Thyroid gland (tissue), 4 donors: ENCODE data around the gene ZCWPW1.

Experiments
- POLR2A ChIP-seq, 2 donors: fragments of 450-650 bp; IDR thresholded peaks; one replicate each; pipeline ENCODE4 v1.6.1; 2017; ENCODE audit warnings: antibody characterized with exemption in 2 of 2, mild to moderate bottlenecking in 2 of 2, moderate library complexity in 1 of 2
- TF ChIP-seq, protein P1 (sequence below), 6 experiments: fragments of 200-600 bp in 3 of 6; fragments of 450-650 bp in 3 of 6; sonication (generic) in 3 of 6; IDR thresholded peaks; one replicate each; pipeline ENCODE4 v1.5.1; 2016 to 2019; ENCODE audit warnings: antibody characterized with exemption in 6 of 6, mild to moderate bottlenecking in 2 of 6, inconsistent platforms in 1 of 6, moderate library complexity in 1 of 6

DNA sequence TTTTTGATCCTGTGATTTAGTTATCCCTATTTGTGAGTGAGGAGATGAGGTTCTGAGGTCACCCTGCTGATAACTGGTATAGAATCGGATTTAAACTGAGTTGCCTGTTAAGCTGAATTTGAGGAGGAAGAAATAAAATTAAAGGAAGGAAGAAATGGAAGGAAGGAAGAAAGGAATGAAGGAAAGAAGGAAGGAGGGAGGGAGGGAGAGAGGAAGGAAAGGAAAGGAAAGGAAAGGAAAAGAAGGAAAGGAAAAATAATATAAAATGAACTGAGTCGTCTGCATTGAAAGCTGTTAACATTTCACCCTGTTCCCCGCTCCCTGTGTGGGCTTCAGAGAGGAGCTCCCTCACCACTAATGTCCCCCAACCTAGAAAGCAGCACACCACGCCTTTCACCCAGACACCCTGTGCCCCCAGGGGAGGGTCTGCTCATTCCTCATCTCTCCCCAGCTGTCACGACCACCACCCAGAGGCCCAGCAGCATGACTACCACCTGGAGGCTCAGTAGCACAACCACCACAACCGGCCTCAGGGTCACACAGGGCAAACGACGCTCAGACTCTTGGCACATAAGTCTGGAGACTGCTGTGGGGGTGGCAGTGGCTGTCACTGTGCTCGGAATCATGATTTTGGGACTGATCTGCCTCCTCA is 38.9 kb downstream of the ZCWPW1 start:
- TF ChIP-seq, protein P1, sequence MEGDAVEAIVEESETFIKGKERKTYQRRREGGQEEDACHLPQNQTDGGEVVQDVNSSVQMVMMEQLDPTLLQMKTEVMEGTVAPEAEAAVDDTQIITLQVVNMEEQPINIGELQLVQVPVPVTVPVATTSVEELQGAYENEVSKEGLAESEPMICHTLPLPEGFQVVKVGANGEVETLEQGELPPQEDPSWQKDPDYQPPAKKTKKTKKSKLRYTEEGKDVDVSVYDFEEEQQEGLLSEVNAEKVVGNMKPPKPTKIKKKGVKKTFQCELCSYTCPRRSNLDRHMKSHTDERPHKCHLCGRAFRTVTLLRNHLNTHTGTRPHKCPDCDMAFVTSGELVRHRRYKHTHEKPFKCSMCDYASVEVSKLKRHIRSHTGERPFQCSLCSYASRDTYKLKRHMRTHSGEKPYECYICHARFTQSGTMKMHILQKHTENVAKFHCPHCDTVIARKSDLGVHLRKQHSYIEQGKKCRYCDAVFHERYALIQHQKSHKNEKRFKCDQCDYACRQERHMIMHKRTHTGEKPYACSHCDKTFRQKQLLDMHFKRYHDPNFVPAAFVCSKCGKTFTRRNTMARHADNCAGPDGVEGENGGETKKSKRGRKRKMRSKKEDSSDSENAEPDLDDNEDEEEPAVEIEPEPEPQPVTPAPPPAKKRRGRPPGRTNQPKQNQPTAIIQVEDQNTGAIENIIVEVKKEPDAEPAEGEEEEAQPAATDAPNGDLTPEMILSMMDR (IDR thresholded peaks at IDR 0.05): no peak
- no peak for TF ChIP-seq POLR2A (IDR thresholded peaks at IDR 0.05)
